Endothelial cell of umbilical vein (primary cell): ENCODE data around the gene ZCCHC4.

ENCODE experiments used
- CTCF ChIP-seq, 2 donors: IDR thresholded peaks; 1 replicate in 1 of 2; 2 replicates in 1 of 2; pipeline ENCODE4 v1.5.1; 2011; ENCODE audit warnings: low read length in 2 of 2, mild to moderate bottlenecking in 2 of 2, moderate library complexity in 2 of 2, control low read depth in 1 of 2, inconsistent platforms in 1 of 2, low read depth in 1 of 2; ENCODE audit not compliant: insufficient read depth in 1 of 2; ENCODE audit errors: extremely low read depth in 1 of 2
- EZH2 ChIP-seq: IDR thresholded peaks from 2 replicates; pipeline ENCODE4 v1.6.1; 2012; ENCODE audit warnings: borderline replicate concordance, low read depth, mild to moderate bottlenecking, moderate library complexity, low read length, inconsistent platforms; ENCODE audit not compliant: severe bottlenecking
- FOS ChIP-seq: IDR thresholded peaks from 2 replicates; pipeline ENCODE4 v1.6.1; 2011; ENCODE audit warnings: mild to moderate bottlenecking, low read length, moderate library complexity, borderline replicate concordance; ENCODE audit not compliant: insufficient read depth
- GATA2 ChIP-seq: IDR thresholded peaks from 2 replicates; pipeline ENCODE4 v1.7.0; 2011; ENCODE audit warnings: low read depth, mild to moderate bottlenecking, moderate library complexity, mixed read lengths, low read length; ENCODE audit not compliant: insufficient read length, insufficient read depth
- JUN ChIP-seq: IDR thresholded peaks from 2 replicates; pipeline ENCODE4 v1.6.1; 2011; ENCODE audit warnings: borderline replicate concordance, low read depth; ENCODE audit not compliant: insufficient read length, insufficient read depth
- MAX ChIP-seq: IDR thresholded peaks from 2 replicates; pipeline ENCODE4 v1.6.1; 2011; ENCODE audit not compliant: insufficient read depth, insufficient read length
- MYC ChIP-seq: IDR thresholded peaks from one replicate; pipeline ENCODE4 v1.6.1; 2011; ENCODE audit warnings: mild to moderate bottlenecking, low read depth, low read length
- POLR2A ChIP-seq: IDR thresholded peaks from 2 replicates; pipeline ENCODE4 v1.6.1; 2012; ENCODE audit warnings: low read depth, mild to moderate bottlenecking, control low read depth, low read length
- POLR2AphosphoS5 ChIP-seq: IDR thresholded peaks from 2 replicates; pipeline ENCODE4 v1.6.1; 2012; ENCODE audit warnings: low read depth, mild to moderate bottlenecking, control low read depth, low read length, moderate library complexity; ENCODE audit not compliant: insufficient read depth

- no peak for TF ChIP-seq CTCF (IDR thresholded peaks at IDR 0.05; ENCODE audit: extremely low read depth in 1 of 2, insufficient read depth in 1 of 2, low read depth in 1 of 2, low read length in 2 of 2)
- no peak for TF ChIP-seq POLR2A
- no peak for TF ChIP-seq JUN
- TF ChIP-seq POLR2AphosphoS5 = no peak
- no peak for TF ChIP-seq EZH2
- TF ChIP-seq FOS = no peak
- no peak for TF ChIP-seq MYC
- no peak for TF ChIP-seq MAX
- no peak for TF ChIP-seq GATA2
Measured at GRCh38 chr4:25399510-25399909, 86.9 kb downstream of the ZCCHC4 start.
